ENCODE measurements around the gene LUC7L.

DNA sequence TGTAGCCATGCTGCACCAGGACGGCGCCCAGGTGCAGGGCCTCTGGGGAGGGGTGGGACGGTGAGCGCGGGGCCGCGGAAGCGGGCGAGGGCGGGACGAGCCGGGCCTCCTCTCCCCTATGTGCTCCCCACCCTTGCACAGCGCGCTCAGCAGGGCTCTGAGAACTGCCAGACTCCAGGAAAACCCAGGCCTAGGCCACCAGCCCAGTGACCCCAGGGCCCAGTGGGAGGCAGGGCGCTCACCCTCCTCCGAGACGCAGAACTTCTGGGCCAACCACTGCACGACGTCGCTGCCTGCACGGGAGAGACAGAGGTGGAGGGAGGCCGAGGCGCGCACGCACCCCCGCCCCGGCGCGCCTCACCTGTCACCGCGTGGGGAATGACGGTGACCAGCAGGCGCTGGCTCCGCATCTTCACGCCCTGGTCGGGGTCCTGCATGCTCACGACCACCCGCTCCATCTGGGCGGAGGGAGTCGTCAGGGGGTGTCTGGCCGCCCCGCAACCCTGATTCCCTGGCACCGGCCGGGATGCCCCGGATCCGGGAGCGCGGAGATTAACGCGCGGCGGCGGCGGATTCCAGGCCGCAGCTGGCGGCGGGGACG lies 45.9 kb upstream of the LUC7L start:
- TF ChIP-seq, protein P1, sequence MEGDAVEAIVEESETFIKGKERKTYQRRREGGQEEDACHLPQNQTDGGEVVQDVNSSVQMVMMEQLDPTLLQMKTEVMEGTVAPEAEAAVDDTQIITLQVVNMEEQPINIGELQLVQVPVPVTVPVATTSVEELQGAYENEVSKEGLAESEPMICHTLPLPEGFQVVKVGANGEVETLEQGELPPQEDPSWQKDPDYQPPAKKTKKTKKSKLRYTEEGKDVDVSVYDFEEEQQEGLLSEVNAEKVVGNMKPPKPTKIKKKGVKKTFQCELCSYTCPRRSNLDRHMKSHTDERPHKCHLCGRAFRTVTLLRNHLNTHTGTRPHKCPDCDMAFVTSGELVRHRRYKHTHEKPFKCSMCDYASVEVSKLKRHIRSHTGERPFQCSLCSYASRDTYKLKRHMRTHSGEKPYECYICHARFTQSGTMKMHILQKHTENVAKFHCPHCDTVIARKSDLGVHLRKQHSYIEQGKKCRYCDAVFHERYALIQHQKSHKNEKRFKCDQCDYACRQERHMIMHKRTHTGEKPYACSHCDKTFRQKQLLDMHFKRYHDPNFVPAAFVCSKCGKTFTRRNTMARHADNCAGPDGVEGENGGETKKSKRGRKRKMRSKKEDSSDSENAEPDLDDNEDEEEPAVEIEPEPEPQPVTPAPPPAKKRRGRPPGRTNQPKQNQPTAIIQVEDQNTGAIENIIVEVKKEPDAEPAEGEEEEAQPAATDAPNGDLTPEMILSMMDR (IDR thresholded peaks at IDR 0.05; ENCODE audit: low read depth, low read length, poor library complexity, severe bottlenecking), result no peak
- no peak for TF ChIP-seq EZH2phosphoT487 (IDR thresholded peaks at IDR 0.05; ENCODE audit: borderline replicate concordance, low read length)

Measured in DOHH2 (cell line).